ENCODE measurements around the gene PJA2.

PJA2 gene

GRCh38 chr5:109328626-109329025 lies 81.1 kb downstream of the PJA2 start:
- Histone ChIP-seq H3K4me1 (ENCODE audit: control insufficient read depth in 2 of 2, insufficient read depth in 2 of 2, low read length in 2 of 2) (no peaks in the 10 kb centered on the region), H3K36me3 (ENCODE audit: control insufficient read depth in 2 of 2, insufficient read depth in 2 of 2, low read length in 2 of 2) (peaks cover 0 to 6% of the 10 kb centered on the region in 2 donors), H3K4me3 (ENCODE audit: low read length in 2 of 2) (no peak overlapping the region), H3K27ac (ENCODE audit: low read depth in 2 of 2, low read length in 2 of 2) (no peak overlapping the region), H3K9me3 (ENCODE audit: control insufficient read depth in 2 of 2, low read length in 2 of 2) (no peaks in the 10 kb centered on the region), H3K27me3 (ENCODE audit: control insufficient read depth in 2 of 2, insufficient read depth in 2 of 2, low read length in 2 of 2) (no peaks in the 10 kb centered on the region), H3K9ac (ENCODE audit: low read depth in 1 of 2, low read length in 2 of 2) (no peak overlapping the region)

DNA sequence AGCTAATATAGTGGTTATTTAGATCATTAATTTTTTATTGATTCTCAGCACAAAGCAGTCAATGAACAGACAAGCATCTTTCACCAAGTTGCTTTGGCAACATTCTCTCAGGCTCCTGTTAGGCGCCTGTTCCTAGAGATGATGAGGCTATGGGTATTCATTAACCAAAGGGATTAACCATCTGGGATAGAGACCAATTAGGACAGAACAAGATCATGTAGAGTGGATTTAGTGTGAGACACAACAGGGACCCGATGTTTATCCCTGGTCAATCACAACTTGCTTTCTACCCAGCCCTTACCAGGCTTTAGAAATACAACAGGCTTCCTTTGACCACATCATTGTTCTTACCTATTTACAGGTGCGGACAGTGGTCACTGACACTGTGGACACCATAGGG lies 82.2 kb downstream of the PJA2 start:
- Histone ChIP-seq H3K4me3 (ENCODE audit: low read length in 2 of 2) (no peak overlapping the region), H3K9ac (ENCODE audit: low read depth in 1 of 2, low read length in 2 of 2) (no peak overlapping the region), H3K36me3 (ENCODE audit: control insufficient read depth in 2 of 2, insufficient read depth in 2 of 2, low read length in 2 of 2) (no peaks in the 10 kb centered on the region), H3K27me3 (ENCODE audit: control insufficient read depth in 2 of 2, insufficient read depth in 2 of 2, low read length in 2 of 2) (no peaks in the 10 kb centered on the region), H3K4me1 (ENCODE audit: control insufficient read depth in 2 of 2, insufficient read depth in 2 of 2, low read length in 2 of 2) (no peaks in the 10 kb centered on the region), H3K9me3 (ENCODE audit: control insufficient read depth in 2 of 2, low read length in 2 of 2) (no peaks in the 10 kb centered on the region), H3K27ac (ENCODE audit: low read depth in 2 of 2, low read length in 2 of 2) (no peak overlapping the region)

DNA sequence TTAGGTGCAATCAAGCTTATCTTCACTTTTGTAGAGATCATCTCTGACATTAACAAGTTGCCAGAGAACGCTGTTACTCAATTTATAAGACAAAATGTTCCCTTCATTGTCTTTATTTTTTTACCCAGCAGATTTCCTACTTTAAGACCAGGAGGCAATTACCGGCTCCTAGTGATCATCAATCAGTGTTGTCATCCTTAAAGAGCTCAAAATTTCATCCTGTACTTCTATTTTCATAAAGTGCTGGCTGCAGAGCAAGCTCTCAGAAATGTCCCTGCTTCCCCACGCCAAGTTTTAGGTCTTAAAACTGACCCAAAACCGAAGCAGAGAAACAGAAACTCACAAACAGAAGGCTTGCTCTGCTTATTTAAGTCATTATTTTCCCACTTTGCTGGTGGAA lies 82.9 kb downstream of the PJA2 start:
- Histone ChIP-seq H3K4me3 (ENCODE audit: low read length in 2 of 2) (no peak overlapping the region), H3K36me3 (ENCODE audit: control insufficient read depth in 2 of 2, insufficient read depth in 2 of 2, low read length in 2 of 2) (no peaks in the 10 kb centered on the region), H3K27me3 (ENCODE audit: control insufficient read depth in 2 of 2, insufficient read depth in 2 of 2, low read length in 2 of 2) (no peaks in the 10 kb centered on the region), H3K27ac (ENCODE audit: low read depth in 2 of 2, low read length in 2 of 2) (no peak overlapping the region), H3K4me1 (ENCODE audit: control insufficient read depth in 2 of 2, insufficient read depth in 2 of 2, low read length in 2 of 2) (no peaks in the 10 kb centered on the region), H3K9me3 (ENCODE audit: control insufficient read depth in 2 of 2, low read length in 2 of 2) (no peaks in the 10 kb centered on the region), H3K9ac (ENCODE audit: low read depth in 1 of 2, low read length in 2 of 2) (no peak overlapping the region)

DNA sequence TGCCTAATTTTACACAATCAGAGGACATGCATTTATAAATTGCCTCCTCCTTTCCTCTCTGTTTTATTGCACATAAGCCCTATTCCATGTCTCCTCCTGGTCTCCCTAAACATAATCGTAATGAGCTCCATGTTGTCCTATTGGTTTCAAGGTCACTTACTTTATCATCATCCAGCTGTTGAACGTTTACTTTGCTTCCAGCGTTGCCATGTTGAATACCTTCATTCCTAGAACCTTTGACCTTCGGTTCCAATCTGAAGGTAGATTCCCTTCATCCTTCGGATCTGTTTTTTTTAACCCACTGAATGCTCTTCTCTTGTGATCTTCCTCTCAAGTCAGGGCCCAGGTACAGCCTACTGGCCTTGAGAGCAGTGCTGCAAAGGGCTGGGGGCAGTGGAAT lies 84.3 kb downstream of the PJA2 start:
- H3K4me1 ChIP-seq (ENCODE audit: control insufficient read depth in 2 of 2, insufficient read depth in 2 of 2, low read length in 2 of 2) = no peaks in the 10 kb centered on the region
- H3K4me3 ChIP-seq (ENCODE audit: low read length in 2 of 2) = no peak overlapping the region
- H3K9me3 ChIP-seq (ENCODE audit: control insufficient read depth in 2 of 2, low read length in 2 of 2) = no peaks in the 10 kb centered on the region
- no peak overlapping the region for H3K9ac ChIP-seq (ENCODE audit: low read depth in 1 of 2, low read length in 2 of 2)
- no peaks in the 10 kb centered on the region for H3K36me3 ChIP-seq (ENCODE audit: control insufficient read depth in 2 of 2, insufficient read depth in 2 of 2, low read length in 2 of 2)
- H3K27ac ChIP-seq (ENCODE audit: low read depth in 2 of 2, low read length in 2 of 2) = no peak overlapping the region
- no peaks in the 10 kb centered on the region for H3K27me3 ChIP-seq (ENCODE audit: control insufficient read depth in 2 of 2, insufficient read depth in 2 of 2, low read length in 2 of 2)

DNA sequence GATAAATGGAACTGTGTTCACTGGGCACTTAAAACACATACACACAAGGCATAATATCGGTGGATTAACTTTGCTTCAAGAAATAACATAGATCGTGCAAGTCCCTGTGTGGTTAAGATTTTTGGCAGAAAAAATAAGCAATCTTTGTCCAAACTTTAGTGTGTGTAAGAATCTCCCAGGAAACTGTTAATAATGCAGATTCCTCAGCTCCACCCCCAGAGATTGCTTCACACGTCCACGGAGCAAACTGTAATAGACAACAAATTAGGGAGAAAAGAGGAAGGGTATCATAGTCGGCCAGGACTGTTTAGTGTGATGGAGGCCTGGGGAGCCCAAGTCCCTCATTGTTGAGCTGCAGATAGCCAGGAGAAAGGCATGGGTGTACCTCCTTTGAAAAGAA lies 84.8 kb downstream of the PJA2 start:
- Histone ChIP-seq H3K27me3 (ENCODE audit: control insufficient read depth in 2 of 2, insufficient read depth in 2 of 2, low read length in 2 of 2) (no peaks in the 10 kb centered on the region), H3K36me3 (ENCODE audit: control insufficient read depth in 2 of 2, insufficient read depth in 2 of 2, low read length in 2 of 2) (no peaks in the 10 kb centered on the region), H3K4me1 (ENCODE audit: control insufficient read depth in 2 of 2, insufficient read depth in 2 of 2, low read length in 2 of 2) (no peaks in the 10 kb centered on the region), H3K9ac (ENCODE audit: low read depth in 1 of 2, low read length in 2 of 2) (no peak overlapping the region), H3K27ac (ENCODE audit: low read depth in 2 of 2, low read length in 2 of 2) (no peak overlapping the region), H3K9me3 (ENCODE audit: control insufficient read depth in 2 of 2, low read length in 2 of 2) (no peaks in the 10 kb centered on the region), H3K4me3 (ENCODE audit: low read length in 2 of 2) (no peak overlapping the region)

DNA sequence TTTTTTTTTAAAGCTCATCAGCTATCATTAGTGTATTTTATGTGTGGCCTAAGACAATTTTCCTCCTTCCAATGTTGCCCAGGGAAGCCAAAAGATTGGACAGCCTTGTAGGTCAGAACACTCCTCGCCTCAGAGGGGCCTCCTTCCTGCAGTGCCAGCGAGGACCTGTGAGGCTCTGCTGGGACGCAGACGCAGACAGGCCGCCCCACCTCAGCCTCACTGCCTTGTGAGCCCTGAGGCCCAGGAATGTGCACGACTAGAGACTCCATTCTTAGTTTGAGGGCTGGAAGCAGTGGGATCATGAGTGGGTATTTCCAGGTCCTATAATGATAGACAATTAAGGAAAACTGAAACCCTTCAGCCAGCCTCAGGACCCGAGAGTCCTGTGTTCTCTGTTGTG lies 85.4 kb downstream of the PJA2 start:
- Histone ChIP-seq H3K36me3 (ENCODE audit: control insufficient read depth in 2 of 2, insufficient read depth in 2 of 2, low read length in 2 of 2) (no peaks in the 10 kb centered on the region), H3K9ac (ENCODE audit: low read depth in 1 of 2, low read length in 2 of 2) (no peak overlapping the region), H3K27me3 (ENCODE audit: control insufficient read depth in 2 of 2, insufficient read depth in 2 of 2, low read length in 2 of 2) (no peaks in the 10 kb centered on the region), H3K27ac (ENCODE audit: low read depth in 2 of 2, low read length in 2 of 2) (no peak overlapping the region), H3K4me1 (ENCODE audit: control insufficient read depth in 2 of 2, insufficient read depth in 2 of 2, low read length in 2 of 2) (no peaks in the 10 kb centered on the region), H3K4me3 (ENCODE audit: low read length in 2 of 2) (no peak overlapping the region), H3K9me3 (ENCODE audit: control insufficient read depth in 2 of 2, low read length in 2 of 2) (no peaks in the 10 kb centered on the region)

- no peaks in the 10 kb centered on the region for H3K4me1 ChIP-seq (ENCODE audit: control insufficient read depth in 2 of 2, insufficient read depth in 2 of 2, low read length in 2 of 2)
- H3K27me3 ChIP-seq (ENCODE audit: control insufficient read depth in 2 of 2, insufficient read depth in 2 of 2, low read length in 2 of 2) = no peaks in the 10 kb centered on the region
- H3K9me3 ChIP-seq (ENCODE audit: control insufficient read depth in 2 of 2, low read length in 2 of 2) = no peaks in the 10 kb centered on the region
- H3K9ac ChIP-seq (ENCODE audit: low read depth in 1 of 2, low read length in 2 of 2) = no peak overlapping the region
- no peaks in the 10 kb centered on the region for H3K36me3 ChIP-seq (ENCODE audit: control insufficient read depth in 2 of 2, insufficient read depth in 2 of 2, low read length in 2 of 2)
- H3K27ac ChIP-seq (ENCODE audit: low read depth in 2 of 2, low read length in 2 of 2) = no peak overlapping the region
- H3K4me3 ChIP-seq (ENCODE audit: low read length in 2 of 2) = no peak overlapping the region
Observed at GRCh38 chr5:109322694-109323093, 87.1 kb downstream of the PJA2 start.

DNA sequence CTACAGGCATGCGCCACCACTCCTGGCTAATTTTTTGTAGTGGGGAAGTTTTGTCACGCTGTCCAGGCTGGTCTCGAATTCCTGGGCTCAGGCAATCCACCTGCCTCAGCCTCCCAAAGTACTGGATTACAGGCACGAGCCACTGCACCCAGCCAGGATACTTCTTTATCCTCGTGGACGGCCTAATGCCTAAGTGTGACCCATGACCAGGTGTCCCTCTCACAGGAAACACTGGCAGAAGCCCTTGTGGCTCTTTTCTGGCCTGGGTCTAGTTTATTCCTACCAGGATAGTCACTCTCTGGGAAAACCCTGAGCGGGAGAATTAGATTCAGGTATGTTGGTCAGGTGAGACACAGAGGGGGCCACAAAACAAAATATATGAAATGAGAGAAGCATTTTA lies 90.4 kb downstream of the PJA2 start:
- no peaks in the 10 kb centered on the region for H3K36me3 ChIP-seq (ENCODE audit: control insufficient read depth in 2 of 2, insufficient read depth in 2 of 2, low read length in 2 of 2)
- H3K4me1 ChIP-seq (ENCODE audit: control insufficient read depth in 2 of 2, insufficient read depth in 2 of 2, low read length in 2 of 2) = no peaks in the 10 kb centered on the region
- H3K27me3 ChIP-seq (ENCODE audit: control insufficient read depth in 2 of 2, insufficient read depth in 2 of 2, low read length in 2 of 2) = no peaks in the 10 kb centered on the region
- no peak overlapping the region for H3K27ac ChIP-seq (ENCODE audit: low read depth in 2 of 2, low read length in 2 of 2)
- no peaks in the 10 kb centered on the region for H3K9me3 ChIP-seq (ENCODE audit: control insufficient read depth in 2 of 2, low read length in 2 of 2)
- H3K4me3 ChIP-seq (ENCODE audit: low read length in 2 of 2) = no peak overlapping the region
- no peak overlapping the region for H3K9ac ChIP-seq (ENCODE audit: low read depth in 1 of 2, low read length in 2 of 2)

- no peaks in the 10 kb centered on the region for H3K4me1 ChIP-seq (ENCODE audit: control insufficient read depth in 2 of 2, insufficient read depth in 2 of 2, low read length in 2 of 2)
- H3K4me3 ChIP-seq (ENCODE audit: low read length in 2 of 2) = no peak overlapping the region
- H3K27me3 ChIP-seq (ENCODE audit: control insufficient read depth in 2 of 2, insufficient read depth in 2 of 2, low read length in 2 of 2) = no peaks in the 10 kb centered on the region
- H3K9me3 ChIP-seq (ENCODE audit: control insufficient read depth in 2 of 2, low read length in 2 of 2) = no peaks in the 10 kb centered on the region
- H3K36me3 ChIP-seq (ENCODE audit: control insufficient read depth in 2 of 2, insufficient read depth in 2 of 2, low read length in 2 of 2) = no peaks in the 10 kb centered on the region
- no peak overlapping the region for H3K27ac ChIP-seq (ENCODE audit: low read depth in 2 of 2, low read length in 2 of 2)
- H3K9ac ChIP-seq (ENCODE audit: low read depth in 1 of 2, low read length in 2 of 2) = no peak overlapping the region
Observed at GRCh38 chr5:109318455-109319108, 91.2 kb downstream of the PJA2 start.

DNA sequence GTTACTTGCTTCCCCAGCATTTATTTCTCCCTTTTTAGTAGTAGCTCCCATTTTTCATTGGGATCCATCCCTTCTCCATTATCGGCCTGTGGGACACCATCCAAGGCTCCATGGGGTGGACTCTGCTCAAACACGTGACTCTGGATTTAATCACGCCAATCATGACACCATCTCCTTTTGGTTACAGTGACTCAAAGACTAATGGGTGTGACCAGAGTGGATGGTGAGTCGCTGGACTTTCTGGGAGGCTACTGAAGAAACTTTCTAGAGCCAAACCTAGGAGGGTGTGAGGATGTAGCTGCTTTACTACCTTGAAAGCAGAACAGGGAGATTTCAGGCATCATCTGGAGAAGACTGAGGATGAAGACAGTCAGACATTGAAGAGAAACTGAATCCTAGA lies 93.1 kb downstream of the PJA2 start:
- Histone ChIP-seq H3K4me1 (ENCODE audit: control insufficient read depth in 2 of 2, insufficient read depth in 2 of 2, low read length in 2 of 2) (no peaks in the 10 kb centered on the region), H3K27ac (ENCODE audit: low read depth in 2 of 2, low read length in 2 of 2) (no peak overlapping the region), H3K27me3 (ENCODE audit: control insufficient read depth in 2 of 2, insufficient read depth in 2 of 2, low read length in 2 of 2) (no peaks in the 10 kb centered on the region), H3K9me3 (ENCODE audit: control insufficient read depth in 2 of 2, low read length in 2 of 2) (no peaks in the 10 kb centered on the region), H3K36me3 (ENCODE audit: control insufficient read depth in 2 of 2, insufficient read depth in 2 of 2, low read length in 2 of 2) (no peaks in the 10 kb centered on the region), H3K9ac (ENCODE audit: low read depth in 1 of 2, low read length in 2 of 2) (no peak overlapping the region), H3K4me3 (ENCODE audit: low read length in 2 of 2) (no peak overlapping the region)

- Histone ChIP-seq H3K27ac (ENCODE audit: low read depth in 2 of 2, low read length in 2 of 2) (no peak overlapping the region), H3K9ac (ENCODE audit: low read depth in 1 of 2, low read length in 2 of 2) (no peak overlapping the region)
Observed at GRCh38 chr5:109315245-109315644, 94.5 kb downstream of the PJA2 start.

More at GRCh38 chr5:109315245-109315644, 94.5 kb downstream of the PJA2 start:
- Histone ChIP-seq H3K4me1 (ENCODE audit: control insufficient read depth in 2 of 2, insufficient read depth in 2 of 2, low read length in 2 of 2) (no peaks in the 10 kb centered on the region), H3K4me3 (ENCODE audit: low read length in 2 of 2) (no peak overlapping the region), H3K36me3 (ENCODE audit: control insufficient read depth in 2 of 2, insufficient read depth in 2 of 2, low read length in 2 of 2) (no peaks in the 10 kb centered on the region), H3K9me3 (ENCODE audit: control insufficient read depth in 2 of 2, low read length in 2 of 2) (no peaks in the 10 kb centered on the region), H3K27me3 (ENCODE audit: control insufficient read depth in 2 of 2, insufficient read depth in 2 of 2, low read length in 2 of 2) (no peaks in the 10 kb centered on the region)

Data from mucosa of rectum (tissue), 2 donors.